GM18511 (cell line): Measurements from ENCODE around the gene DNASE1L3.
"Not testable (repeated sequence)": the region's sequence is repeated elsewhere in the genome, so short reads cannot be mapped to it uniquely, and the experiment has no call there.

ENCODE experiments used
- ATAC-seq: cut with Tn5 transposase; IDR thresholded peaks from one replicate; pipeline ENCODE4 v1.9.1; 2021; ENCODE audit warnings: mild to moderate bottlenecking, moderate library complexity; ENCODE audit not compliant: unreplicated experiment

DNASE1L3 gene, protein sequence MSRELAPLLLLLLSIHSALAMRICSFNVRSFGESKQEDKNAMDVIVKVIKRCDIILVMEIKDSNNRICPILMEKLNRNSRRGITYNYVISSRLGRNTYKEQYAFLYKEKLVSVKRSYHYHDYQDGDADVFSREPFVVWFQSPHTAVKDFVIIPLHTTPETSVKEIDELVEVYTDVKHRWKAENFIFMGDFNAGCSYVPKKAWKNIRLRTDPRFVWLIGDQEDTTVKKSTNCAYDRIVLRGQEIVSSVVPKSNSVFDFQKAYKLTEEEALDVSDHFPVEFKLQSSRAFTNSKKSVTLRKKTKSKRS

GRCh38 chr3:58210761-58211460 lies at the start of gene DNASE1L3:
Gene DNASE1L3, minus strand, starts transcription at chr3:58210972. Its CDS starts 66 bp downstream, at chr3:58210906.
- ATAC-seq = no peak

DNA sequence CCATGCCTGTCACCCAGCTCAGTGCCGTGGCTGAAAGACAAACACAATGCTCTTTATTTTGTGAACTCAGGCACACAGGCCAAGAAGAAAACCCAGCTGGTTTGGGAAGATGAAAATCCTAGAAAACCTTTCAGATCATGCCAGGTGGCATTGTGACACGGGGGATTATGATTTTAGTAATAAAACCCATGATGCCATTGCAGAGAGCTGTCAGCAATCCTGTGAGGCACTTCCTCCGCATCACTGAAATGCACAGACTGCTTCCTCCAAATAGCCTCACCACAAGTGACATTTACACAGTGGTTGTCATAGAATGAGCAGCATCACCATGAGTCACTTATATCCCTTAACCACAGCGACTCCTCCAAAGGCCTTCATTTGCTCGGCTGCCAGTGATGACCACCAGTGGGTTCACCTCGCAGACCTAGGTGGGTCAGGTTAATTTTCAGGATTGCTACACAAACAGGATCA lies 49.5 kb upstream of the DNASE1L3 start:
- no peak for ATAC-seq

GRCh38 chr3:58258392-58259055 lies 47.8 kb upstream of the DNASE1L3 start:
- no peak for ATAC-seq

DNA sequence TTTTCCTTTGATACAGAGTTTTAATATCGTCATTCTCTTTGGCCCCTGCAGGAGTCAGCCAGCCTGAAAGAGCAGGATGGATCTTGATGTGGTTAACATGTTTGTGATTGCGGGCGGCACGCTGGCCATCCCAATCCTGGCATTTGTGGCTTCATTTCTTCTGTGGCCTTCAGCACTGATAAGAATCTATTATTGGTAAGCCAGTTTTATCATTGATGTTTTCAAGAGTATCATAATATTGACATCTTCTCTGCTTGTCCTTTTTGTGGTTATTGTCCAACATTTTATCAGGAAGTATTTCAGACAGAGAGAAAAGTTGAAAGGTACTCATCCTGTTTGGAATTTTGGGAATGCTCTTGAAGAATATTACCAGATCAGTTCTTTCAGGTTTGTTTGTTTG lies 45.7 kb upstream of the DNASE1L3 start:
- no peak for ATAC-seq

- ATAC-seq = no peak
Observed at GRCh38 chr3:58256061-58256460, 45.3 kb upstream of the DNASE1L3 start.

DNA sequence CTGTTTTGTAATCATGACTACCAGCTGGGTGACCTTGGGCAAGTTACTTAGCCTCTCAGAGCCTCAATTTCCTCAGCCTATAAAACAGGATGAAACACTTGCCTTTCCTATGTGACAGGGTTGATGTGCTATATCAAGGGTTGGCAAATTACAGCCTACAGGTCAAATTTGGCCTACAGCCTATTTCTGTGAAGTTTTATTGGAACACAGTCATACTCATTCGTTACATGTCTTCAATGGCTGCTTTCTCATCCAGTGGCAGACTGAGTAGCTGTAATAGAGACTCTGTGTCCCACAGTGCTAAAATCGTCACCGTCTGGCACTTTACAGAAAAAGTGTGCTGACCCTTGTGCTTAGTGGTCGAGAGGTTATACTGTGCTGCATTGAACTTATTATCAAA lies 43.4 kb upstream of the DNASE1L3 start:
- no peak for ATAC-seq

- ATAC-seq = no peak
Observed at GRCh38 chr3:58251631-58252035, 40.9 kb upstream of the DNASE1L3 start.

GRCh38 chr3:58250093-58250707 lies 39.4 kb upstream of the DNASE1L3 start:
- ATAC-seq = no peak

DNA sequence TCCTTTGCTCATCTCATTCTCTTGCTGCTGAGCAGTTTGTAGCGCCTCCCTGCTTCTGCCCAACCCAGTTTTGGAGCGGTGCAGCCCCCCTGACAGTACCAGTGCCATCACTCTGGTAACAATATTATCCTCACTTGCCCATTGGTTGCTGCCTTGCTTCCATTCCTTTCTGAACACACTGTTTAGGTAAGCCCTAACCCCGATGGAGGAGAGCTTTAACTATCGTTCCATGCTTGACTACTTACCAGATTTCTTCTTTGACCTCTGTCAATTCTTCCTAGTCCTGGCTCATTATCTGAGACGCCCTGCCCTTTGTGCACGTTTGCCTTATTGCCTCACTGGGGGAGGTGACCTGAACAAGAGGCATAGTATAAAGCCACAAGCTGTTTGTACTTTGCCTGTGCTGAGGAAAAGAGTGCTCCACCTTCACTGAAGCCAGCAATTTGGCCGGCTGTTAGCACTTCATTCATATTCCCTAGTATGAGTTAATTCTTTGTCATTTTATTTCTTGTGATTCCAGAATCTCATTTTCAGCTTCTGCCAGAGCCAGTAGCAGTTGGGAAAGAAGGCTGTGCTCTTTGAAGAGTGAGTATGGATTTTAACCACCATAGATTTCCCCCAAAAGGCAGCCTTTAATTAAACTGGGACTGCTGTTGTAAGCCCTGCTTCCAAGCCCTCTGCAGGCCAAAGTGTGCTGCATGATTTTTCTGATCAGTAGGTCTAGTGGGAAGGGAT lies 38.8 kb upstream of the DNASE1L3 start:
- ATAC-seq = peak; percentile 73

DNA sequence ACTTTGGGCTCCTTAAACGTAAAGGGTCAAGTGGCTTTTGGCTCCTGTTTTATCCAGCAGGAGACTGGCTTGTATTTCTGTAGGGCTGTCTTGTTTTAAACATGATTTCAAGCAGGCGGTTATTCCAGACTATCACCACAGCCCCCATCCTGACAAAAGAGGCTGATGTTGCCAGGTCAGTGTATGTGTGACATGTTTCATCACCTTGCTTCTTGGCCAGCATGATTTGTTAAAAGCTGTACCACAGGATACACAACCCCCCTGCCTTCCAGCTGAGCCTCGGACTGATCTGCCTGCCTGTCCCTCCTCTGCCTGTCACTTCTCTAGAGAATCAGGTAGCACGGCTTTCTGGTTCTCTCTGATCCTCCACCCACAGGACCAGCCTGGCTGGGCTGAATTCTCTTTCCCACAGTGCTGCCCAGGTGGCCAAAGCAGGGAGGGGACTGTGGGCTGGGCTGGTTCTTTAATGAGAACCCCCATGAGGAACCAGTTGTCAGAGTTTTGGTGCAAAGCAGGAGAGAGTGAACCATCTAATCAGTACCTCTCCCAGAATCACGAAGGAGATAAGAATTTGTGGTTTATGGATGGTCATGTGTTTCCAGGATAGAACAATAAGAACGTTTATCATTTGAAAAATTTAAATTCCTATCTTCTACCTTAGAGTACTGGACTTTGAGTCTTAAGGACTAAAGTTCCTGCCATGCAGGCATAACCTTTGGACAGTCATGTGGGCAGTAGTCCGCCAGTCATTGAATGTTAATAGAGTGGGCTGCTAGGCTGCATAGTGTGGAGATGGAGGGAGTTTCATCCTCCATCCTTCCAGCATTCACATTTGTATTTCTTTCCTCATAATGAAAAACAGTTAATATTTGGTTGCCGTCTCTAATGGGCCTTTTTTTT lies 35.6 kb upstream of the DNASE1L3 start:
- ATAC-seq = no peak

- no peak for ATAC-seq
Observed at GRCh38 chr3:58243976-58244585, 33.3 kb upstream of the DNASE1L3 start.

DNA sequence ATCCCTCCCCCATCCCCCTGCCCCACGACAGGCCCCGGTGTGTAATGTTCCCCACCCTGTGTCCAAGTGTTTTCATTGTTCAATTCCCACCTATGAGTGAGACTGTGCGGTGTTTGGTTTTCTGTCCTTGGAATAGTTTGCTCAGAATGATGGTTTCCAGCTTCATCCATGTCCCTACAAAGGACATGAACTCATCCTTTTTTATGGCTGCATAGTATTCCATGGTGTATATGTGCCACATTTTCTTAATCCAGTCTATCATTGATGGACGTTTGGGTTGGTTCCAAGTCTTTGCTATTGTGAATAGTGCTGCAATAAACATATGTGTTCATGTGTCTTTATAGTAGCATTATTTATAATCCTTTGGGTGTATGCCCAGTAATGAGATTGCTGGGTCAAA lies 32.1 kb upstream of the DNASE1L3 start:
- ATAC-seq = not testable (repeated sequence)

GRCh38 chr3:58242340-58242739 lies 31.6 kb upstream of the DNASE1L3 start:
- ATAC-seq = no peak

DNA sequence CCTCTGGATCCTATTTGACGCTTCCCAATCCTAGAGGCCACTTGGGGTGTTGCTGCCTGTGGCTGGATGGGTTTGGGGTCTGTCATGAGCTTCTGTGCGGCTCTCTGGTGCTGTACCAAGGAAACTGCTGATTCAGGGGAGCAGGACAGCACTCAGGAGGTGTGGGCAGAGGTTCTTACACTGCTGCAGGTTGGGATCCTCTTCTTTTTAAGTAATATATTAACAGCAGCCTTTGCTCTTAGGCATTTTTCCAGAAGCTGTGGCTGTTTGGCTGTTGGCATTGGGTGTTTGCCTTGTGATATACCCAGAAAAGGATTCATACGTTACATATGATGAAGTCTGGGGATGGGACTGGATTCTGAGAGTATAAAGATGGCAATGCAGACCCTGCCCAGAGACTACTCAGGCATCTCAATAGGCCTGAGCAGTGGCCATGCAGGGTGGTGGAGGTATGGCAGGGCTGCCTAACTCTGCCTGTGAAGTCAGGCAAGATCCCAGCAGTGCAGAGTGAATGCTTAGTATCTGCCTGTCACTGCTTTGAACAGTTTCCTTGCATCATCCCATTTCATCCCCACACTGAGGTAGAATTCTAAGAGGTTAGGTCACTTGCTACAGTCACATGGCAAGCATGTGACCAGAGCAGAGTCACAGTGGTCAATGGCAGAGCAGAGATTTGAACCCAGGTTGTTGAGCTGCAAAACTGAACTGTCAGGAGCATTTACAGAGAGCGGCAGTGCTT lies 30.7 kb upstream of the DNASE1L3 start:
- ATAC-seq = no peak

DNA sequence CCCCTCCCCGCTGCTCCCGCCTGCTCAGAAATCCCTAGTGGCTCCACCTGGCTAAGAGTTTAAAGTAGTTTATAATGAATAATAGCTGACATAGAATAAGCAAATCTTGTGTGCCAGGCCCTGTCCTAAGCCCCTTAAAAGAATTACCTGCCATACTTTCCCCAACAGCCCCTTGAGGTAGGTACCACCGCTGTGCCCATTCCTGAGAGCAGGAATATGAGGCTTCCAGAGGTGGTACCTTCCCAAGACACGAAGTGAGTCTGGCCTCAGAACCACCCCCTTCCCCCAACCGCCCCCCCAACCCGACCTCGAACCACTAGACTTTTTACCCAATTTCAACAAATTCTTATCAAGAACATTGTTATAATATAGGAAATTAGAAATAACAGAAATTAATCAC lies 28.1 kb upstream of the DNASE1L3 start:
- no peak for ATAC-seq

GRCh38 chr3:58237941-58238681 lies 27.3 kb upstream of the DNASE1L3 start:
- peak; percentile 51 for ATAC-seq

DNA sequence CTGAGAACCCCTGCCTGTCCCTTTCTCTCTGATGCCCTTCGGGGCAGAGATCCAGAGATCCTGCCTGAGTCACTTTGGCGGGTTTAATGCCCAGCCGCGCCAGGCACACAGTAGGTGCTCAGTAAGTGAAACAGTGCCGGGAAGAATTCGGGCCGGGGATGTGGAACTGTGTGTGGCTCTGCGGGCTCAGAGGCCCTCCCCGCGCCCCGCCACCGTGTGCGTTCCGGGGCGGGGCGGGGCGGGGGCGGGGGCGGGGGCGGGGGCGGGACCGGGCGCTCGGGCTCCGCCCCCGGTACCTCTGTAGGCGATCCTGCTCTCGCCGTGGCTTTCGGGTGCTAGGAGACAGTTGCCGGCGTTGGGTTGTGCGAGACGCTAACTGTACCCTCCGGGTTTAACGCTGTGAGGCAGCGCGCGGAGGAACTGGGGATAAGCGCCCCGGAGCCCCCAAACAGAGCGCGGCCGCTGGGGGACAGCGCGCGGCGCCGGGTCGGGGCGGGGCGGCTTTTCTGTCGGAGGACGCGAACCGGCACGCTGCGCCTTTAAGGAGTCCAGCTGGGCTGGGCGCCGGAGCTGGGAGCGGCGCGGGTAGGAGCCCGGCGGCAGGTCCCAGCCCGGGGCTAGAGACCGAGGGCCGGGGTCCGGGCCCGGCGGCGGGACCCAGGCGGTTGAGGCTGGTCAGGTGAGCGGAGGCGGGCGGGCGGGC lies 26.6 kb upstream of the DNASE1L3 start, which contains the start of gene ABHD6:
Gene ABHD6 (plus strand): TSS at position 555 of the 703 bp plus-strand sequence. CDS start 18,795 bp downstream, outside the sequence.
- peak; percentile 69 for ATAC-seq
